ENCODE data around the gene DYNC1I1. TPM values are rescaled to one million over a fixed set of nuclear protein-coding genes. Genes with fewer than 3 reads are reported as not detected.
A peak's percentile ranks its signal among the peaks of the same experiment; 100 is the strongest.

DYNC1I1 gene
- total RNA-seq, 2 experiments from 2014 or later, result 0.08 TPM; not detected in 1

GRCh38 chr7:96074871-96075270 lies 302.5 kb downstream of the DYNC1I1 start:
- Histone ChIP-seq H3K36me3 (ENCODE audit: insufficient read depth, low read length) (no peaks in the 10 kb centered on the region), H3K27ac (ENCODE audit: low read depth in 1 of 2, low read length in 2 of 2) (no peak overlapping the region), H3K9me3 (ENCODE audit: control insufficient read depth in 1 of 2, insufficient read depth in 1 of 2, low read length in 2 of 2) (peaks cover 0 to 3% of the 10 kb centered on the region in 2 experiments), H3K4me3 (ENCODE audit: low read length) (no peak overlapping the region), H3K4me1 (ENCODE audit: insufficient read depth, low read length) (peaks cover 11% of the 10 kb centered on the region), H3K27me3 (ENCODE audit: control insufficient read depth in 1 of 2, insufficient read depth in 2 of 2, low read length in 2 of 2) (peaks cover 11 to 53% of the 10 kb centered on the region in 2 experiments)
- Mint-ChIP-seq H3K9me3 (no peaks in the 10 kb centered on the region), H3K27ac (no peak overlapping the region), H3K36me3 (ENCODE audit: low read depth) (no peaks in the 10 kb centered on the region), H3K4me1 (ENCODE audit: low read depth) (peaks cover 8% of the 10 kb centered on the region), H3K4me3 (no peak overlapping the region), H3K27me3 (peaks cover 58% of the 10 kb centered on the region)
- CTCF ChIA-PET, result interaction anchor here (0.7 to 3.5 kb wide), 2 partner anchors 952 to 953 kb away, joined by 3 to 14 read pairs; no protein-coding TSS in a partner anchor
- DNase-seq (no peak), ATAC-seq (ENCODE audit: poor library complexity) (no peak)
- intact Hi-C loops (cut with DNase I, micrococcal nuclease), result loop anchor here (1.0 to 2.0 kb wide), 3 partner anchors 952 to 1760 kb away; no protein-coding TSS in a partner anchor
- no peak for TF ChIP-seq CTCF (IDR thresholded peaks at IDR 0.05)
- POLR2A ChIA-PET, result no interaction called here

- CTCF ChIA-PET, result interaction anchor here (0.7 to 3.5 kb wide), 2 partner anchors 951 to 952 kb away, joined by 3 to 14 read pairs; no protein-coding TSS in a partner anchor
Observed at GRCh38 chr7:96075510-96076349, 303.4 kb downstream of the DYNC1I1 start.

GRCh38 chr7:96076350-96076707 lies 304.0 kb downstream of the DYNC1I1 start:
- H3K27ac ChIP-seq (ENCODE audit: low read depth in 1 of 2, low read length in 2 of 2), result no peak overlapping the region
- Mint-ChIP-seq H3K4me1 (ENCODE audit: low read depth) (peaks cover 8% of the 10 kb centered on the region), H3K27ac (no peak overlapping the region), H3K9me3 (no peaks in the 10 kb centered on the region), H3K27me3 (peaks cover 56% of the 10 kb centered on the region), H3K36me3 (ENCODE audit: low read depth) (no peaks in the 10 kb centered on the region), H3K4me3 (peak overlapping the region; percentile 65)
- peaks cover 0 to 3% of the 10 kb centered on the region in 2 experiments for H3K9me3 ChIP-seq (ENCODE audit: control insufficient read depth in 1 of 2, insufficient read depth in 1 of 2, low read length in 2 of 2)
- DNase-seq (no peak), ATAC-seq (ENCODE audit: poor library complexity) (no peak)
- intact Hi-C loops (cut with DNase I, micrococcal nuclease), result no loop called here
- peaks cover 11 to 43% of the 10 kb centered on the region in 2 experiments for H3K27me3 ChIP-seq (ENCODE audit: control insufficient read depth in 1 of 2, insufficient read depth in 2 of 2, low read length in 2 of 2)
- H3K4me1 ChIP-seq (ENCODE audit: insufficient read depth, low read length), result peaks cover 11% of the 10 kb centered on the region
- H3K36me3 ChIP-seq (ENCODE audit: insufficient read depth, low read length), result no peaks in the 10 kb centered on the region
- no peak for TF ChIP-seq CTCF (IDR thresholded peaks at IDR 0.05)
- POLR2A ChIA-PET, result no interaction called here
- peak overlapping the region; percentile 41 for H3K4me3 ChIP-seq (ENCODE audit: low read length)
- CTCF ChIA-PET, result interaction anchor here (3.5 kb wide), 1 partner anchor 951 kb away, joined by 14 read pairs; no protein-coding TSS in a partner anchor

More at GRCh38 chr7:96075510-96076349, 303.4 kb downstream of the DYNC1I1 start:
- POLR2A ChIA-PET, result no interaction called here
- TF ChIP-seq CTCF (IDR thresholded peaks at IDR 0.05), result peak; percentile 72
- no peaks in the 10 kb centered on the region for H3K9me3 Mint-ChIP-seq
- H3K4me1 Mint-ChIP-seq (ENCODE audit: low read depth), result peaks cover 8% of the 10 kb centered on the region
- DNase-seq (peak; percentile 20 to 66 (median 28)), ATAC-seq (ENCODE audit: poor library complexity) (peak; percentile 80)
- H3K27me3 Mint-ChIP-seq, result peaks cover 58% of the 10 kb centered on the region
- no peaks in the 10 kb centered on the region for H3K36me3 Mint-ChIP-seq (ENCODE audit: low read depth)
- Histone ChIP-seq H3K27ac (ENCODE audit: low read depth in 1 of 2, low read length in 2 of 2) (no peak overlapping the region), H3K27me3 (ENCODE audit: control insufficient read depth in 1 of 2, insufficient read depth in 2 of 2, low read length in 2 of 2) (peaks cover 11 to 46% of the 10 kb centered on the region in 2 experiments), H3K9me3 (ENCODE audit: control insufficient read depth in 1 of 2, insufficient read depth in 1 of 2, low read length in 2 of 2) (peaks cover 0 to 3% of the 10 kb centered on the region in 2 experiments), H3K4me1 (ENCODE audit: insufficient read depth, low read length) (peaks cover 11% of the 10 kb centered on the region), H3K4me3 (ENCODE audit: low read length) (peak overlapping the region; percentile 41), H3K36me3 (ENCODE audit: insufficient read depth, low read length) (no peaks in the 10 kb centered on the region)
- no peak overlapping the region for H3K27ac Mint-ChIP-seq
- intact Hi-C loops (cut with DNase I, micrococcal nuclease), result loop anchor here (1.0 to 2.0 kb wide), 3 partner anchors 952 to 1759 kb away; no protein-coding TSS in a partner anchor
- peak overlapping the region; percentile 90 for H3K4me3 Mint-ChIP-seq
